DND-41 (cell line): ENCODE results near the gene HOGA1.
"Not testable (repeated sequence)": the region's sequence is repeated elsewhere in the genome, so short reads cannot be mapped to it uniquely, and the experiment has no call there.

Experiments used
- EZH2 ChIP-seq: IDR thresholded peaks from 3 replicates; pipeline ENCODE4 v1.6.1; 2012; ENCODE audit warnings: borderline replicate concordance, low read depth, mild to moderate bottlenecking, moderate library complexity, low read length, inconsistent platforms; ENCODE audit not compliant: severe bottlenecking
- TF ChIP-seq, protein P1 (sequence below): IDR thresholded peaks from 2 replicates; pipeline ENCODE4 v1.5.1; 2012; ENCODE audit warnings: borderline replicate concordance, low read length, moderate library complexity, mild to moderate bottlenecking; ENCODE audit not compliant: poor library complexity, severe bottlenecking; ENCODE audit errors: extremely low read depth

DNA sequence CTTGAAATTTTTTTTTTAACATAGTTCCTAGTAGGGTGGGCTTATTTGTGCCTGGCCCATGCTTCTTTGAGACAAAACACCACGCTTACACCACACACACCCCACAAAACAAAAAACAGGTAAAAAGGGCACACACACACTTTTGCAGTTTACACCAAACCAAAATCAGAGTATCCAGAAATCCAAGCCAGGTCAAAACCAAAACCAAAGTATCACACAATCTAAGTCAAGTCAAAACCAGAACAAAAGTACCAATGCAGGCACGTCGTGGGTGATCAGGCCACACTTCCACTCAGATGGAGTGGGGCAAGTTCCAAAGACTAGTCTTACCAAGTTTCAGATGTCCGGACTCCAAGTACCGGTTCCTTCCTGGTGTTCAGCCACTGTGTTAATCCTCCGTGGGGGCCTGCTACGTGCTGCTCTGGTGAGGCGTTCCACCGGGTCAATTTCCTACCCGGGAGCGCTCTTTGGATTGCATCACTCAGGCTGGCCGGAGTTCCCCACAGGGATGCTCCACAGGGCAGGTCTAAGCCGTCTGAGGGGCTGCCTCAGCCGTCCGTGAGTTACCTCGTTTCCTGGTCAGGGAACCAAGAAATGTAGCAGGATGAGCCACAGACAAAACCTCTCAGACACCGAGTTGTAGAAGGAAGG is 23.3 kb upstream of the HOGA1 start:
- not testable (repeated sequence) for TF ChIP-seq EZH2
- TF ChIP-seq, protein P1, sequence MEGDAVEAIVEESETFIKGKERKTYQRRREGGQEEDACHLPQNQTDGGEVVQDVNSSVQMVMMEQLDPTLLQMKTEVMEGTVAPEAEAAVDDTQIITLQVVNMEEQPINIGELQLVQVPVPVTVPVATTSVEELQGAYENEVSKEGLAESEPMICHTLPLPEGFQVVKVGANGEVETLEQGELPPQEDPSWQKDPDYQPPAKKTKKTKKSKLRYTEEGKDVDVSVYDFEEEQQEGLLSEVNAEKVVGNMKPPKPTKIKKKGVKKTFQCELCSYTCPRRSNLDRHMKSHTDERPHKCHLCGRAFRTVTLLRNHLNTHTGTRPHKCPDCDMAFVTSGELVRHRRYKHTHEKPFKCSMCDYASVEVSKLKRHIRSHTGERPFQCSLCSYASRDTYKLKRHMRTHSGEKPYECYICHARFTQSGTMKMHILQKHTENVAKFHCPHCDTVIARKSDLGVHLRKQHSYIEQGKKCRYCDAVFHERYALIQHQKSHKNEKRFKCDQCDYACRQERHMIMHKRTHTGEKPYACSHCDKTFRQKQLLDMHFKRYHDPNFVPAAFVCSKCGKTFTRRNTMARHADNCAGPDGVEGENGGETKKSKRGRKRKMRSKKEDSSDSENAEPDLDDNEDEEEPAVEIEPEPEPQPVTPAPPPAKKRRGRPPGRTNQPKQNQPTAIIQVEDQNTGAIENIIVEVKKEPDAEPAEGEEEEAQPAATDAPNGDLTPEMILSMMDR = not testable (repeated sequence)
